Gastrocnemius medialis (tissue), 4 donors: ENCODE measurements around the gene PTPRE. TPM values are rescaled to one million over a fixed set of nuclear protein-coding genes. Genes with fewer than 3 reads are reported as not detected.

ENCODE experiments used
- ATAC-seq, 2 donors: fragments of 150-250 bp; one replicate each; pipeline ENCODE4 v1.9.1; 2016
- DNase-seq, 2 donors: peaks; one replicate each; pipeline ENCODE4 v3.0.0-alpha.2; 2019
- H3K27ac ChIP-seq, 4 donors: fragments of 200-600 bp; sonication (generic); 1 replicate in 1 of 4; 2 replicates in 3 of 4; pipeline ENCODE4 v1.5.1; 2016 to 2018; ENCODE audit warnings: mild to moderate bottlenecking in 2 of 4, moderate library complexity in 1 of 4
- H3K27me3 ChIP-seq, 3 donors: fragments of 200-600 bp; sonication (generic) in 2 of 3; 1 replicate in 1 of 3; 2 replicates in 2 of 3; pipeline versions ENCODE4 v1.5.1 to v1.6.0; 2016 to 2019; ENCODE audit warnings: mild to moderate bottlenecking in 1 of 3, moderate library complexity in 1 of 3
- H3K36me3 ChIP-seq, 2 donors: fragments of 200-600 bp; sonication (generic) in 1 of 2; one replicate each; pipeline ENCODE4 v1.5.1; 2017 to 2018
- H3K4me1 ChIP-seq, 2 donors: fragments of 200-600 bp; sonication (generic) in 1 of 2; one replicate each; pipeline ENCODE4 v1.5.1; 2016 to 2017; ENCODE audit warnings: mild to moderate bottlenecking in 2 of 2
- H3K4me3 ChIP-seq, 4 donors: fragments of 200-600 bp; sonication (generic) in 3 of 4; 1 replicate in 1 of 4; 2 replicates in 3 of 4; pipeline ENCODE4 v1.5.1; 2016 to 2019; ENCODE audit warnings: mild to moderate bottlenecking in 2 of 4
- H3K9me3 ChIP-seq, 3 donors: fragments of 200-600 bp; sonication (generic) in 2 of 3; 1 replicate in 1 of 3; 2 replicates in 2 of 3; pipeline ENCODE4 v1.5.1; 2016 to 2019
- POLR2A ChIP-seq, 2 donors: fragments of 450-650 bp; IDR thresholded peaks; one replicate each; pipeline ENCODE4 v1.6.1; 2017; ENCODE audit warnings: antibody characterized with exemption in 2 of 2, mild to moderate bottlenecking in 2 of 2, moderate library complexity in 2 of 2
- in situ Hi-C, 4 donors: fragments of 200-750 bp; cut with MboI; loops; one replicate each; pipeline versions ENCODE4 v1.15.0 to v1.8.0; 2017; ENCODE audit warnings: low sequenced_read_pairs in 4 of 4
- intact Hi-C: fragments of 100-400 bp; cut with DNase I; formaldehyde crosslinking; loops from one replicate; pipeline ENCODE4 v1.15.1; 2023; ENCODE audit warnings: low total_unique reads
- total RNA-seq, 4 donors: library from RNA; depleted of rRNA; stranded (reverse); fragments of >200 nt; gene quantifications; one replicate each; pipeline versions ENCODE4 v1.1.0 to v1.2.3, GENCODE V29; 2016
- TF ChIP-seq, protein P1 (sequence below), 5 experiments: fragments of 450-650 bp in 3 of 5; fragments of 200-600 bp in 2 of 5; sonication (generic) in 2 of 5; IDR thresholded peaks in 4 of 5; conservative IDR thresholded peaks in 1 of 5; 1 replicate in 4 of 5; 2 replicates in 1 of 5; pipeline ENCODE4 v1.5.1; 2016 to 2019; ENCODE audit warnings: antibody characterized with exemption in 5 of 5, mild to moderate bottlenecking in 3 of 5, moderate library complexity in 3 of 5

PTPRE gene
- total RNA-seq, 4 donors from 2014 or later = 0.97 to 2.2 (median 1.6) TPM

DNA sequence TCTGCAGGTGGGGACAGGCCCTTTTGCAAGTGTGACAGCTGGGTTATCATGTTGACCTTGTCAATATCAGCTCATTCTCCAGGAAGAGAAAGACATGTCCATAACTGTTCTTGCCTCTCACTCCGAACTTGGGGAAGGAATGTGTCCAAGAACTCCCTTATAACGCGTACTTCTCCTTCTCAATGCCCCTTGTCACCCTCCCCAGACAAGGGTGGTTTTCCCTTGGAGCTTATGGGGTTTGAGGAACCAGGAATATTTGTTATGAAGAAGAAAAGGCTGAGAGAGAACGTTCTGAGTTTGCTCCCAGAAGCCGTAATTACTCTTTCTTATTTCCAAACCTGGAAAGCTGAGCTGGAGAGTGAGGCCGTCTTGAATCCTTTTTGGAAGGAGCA is 141.9 kb downstream of the PTPRE start:
- Histone ChIP-seq H3K9me3 (no peaks in the 10 kb centered on the region), H3K27ac (peak overlapping the region in 3 of 4 donors; percentile 29 to 57 (median 48)), H3K4me3 (peak overlapping the region in 1 of 4 donors; percentile 21), H3K4me1 (no peaks in the 10 kb centered on the region), H3K36me3 (no peaks in the 10 kb centered on the region), H3K27me3 (no peaks in the 10 kb centered on the region)
- TF ChIP-seq POLR2A (IDR thresholded peaks at IDR 0.05) = no peak
- TF ChIP-seq, protein P1, sequence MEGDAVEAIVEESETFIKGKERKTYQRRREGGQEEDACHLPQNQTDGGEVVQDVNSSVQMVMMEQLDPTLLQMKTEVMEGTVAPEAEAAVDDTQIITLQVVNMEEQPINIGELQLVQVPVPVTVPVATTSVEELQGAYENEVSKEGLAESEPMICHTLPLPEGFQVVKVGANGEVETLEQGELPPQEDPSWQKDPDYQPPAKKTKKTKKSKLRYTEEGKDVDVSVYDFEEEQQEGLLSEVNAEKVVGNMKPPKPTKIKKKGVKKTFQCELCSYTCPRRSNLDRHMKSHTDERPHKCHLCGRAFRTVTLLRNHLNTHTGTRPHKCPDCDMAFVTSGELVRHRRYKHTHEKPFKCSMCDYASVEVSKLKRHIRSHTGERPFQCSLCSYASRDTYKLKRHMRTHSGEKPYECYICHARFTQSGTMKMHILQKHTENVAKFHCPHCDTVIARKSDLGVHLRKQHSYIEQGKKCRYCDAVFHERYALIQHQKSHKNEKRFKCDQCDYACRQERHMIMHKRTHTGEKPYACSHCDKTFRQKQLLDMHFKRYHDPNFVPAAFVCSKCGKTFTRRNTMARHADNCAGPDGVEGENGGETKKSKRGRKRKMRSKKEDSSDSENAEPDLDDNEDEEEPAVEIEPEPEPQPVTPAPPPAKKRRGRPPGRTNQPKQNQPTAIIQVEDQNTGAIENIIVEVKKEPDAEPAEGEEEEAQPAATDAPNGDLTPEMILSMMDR (IDR thresholded peaks at IDR 0.05 in 4 of 5, conservative IDR thresholded peaks at IDR 0.05 in 1 of 5) = no peak
- DNase-seq (no peak), ATAC-seq (no peak)
- in situ Hi-C loops (no loop called here), intact Hi-C loops (no loop called here)

DNA sequence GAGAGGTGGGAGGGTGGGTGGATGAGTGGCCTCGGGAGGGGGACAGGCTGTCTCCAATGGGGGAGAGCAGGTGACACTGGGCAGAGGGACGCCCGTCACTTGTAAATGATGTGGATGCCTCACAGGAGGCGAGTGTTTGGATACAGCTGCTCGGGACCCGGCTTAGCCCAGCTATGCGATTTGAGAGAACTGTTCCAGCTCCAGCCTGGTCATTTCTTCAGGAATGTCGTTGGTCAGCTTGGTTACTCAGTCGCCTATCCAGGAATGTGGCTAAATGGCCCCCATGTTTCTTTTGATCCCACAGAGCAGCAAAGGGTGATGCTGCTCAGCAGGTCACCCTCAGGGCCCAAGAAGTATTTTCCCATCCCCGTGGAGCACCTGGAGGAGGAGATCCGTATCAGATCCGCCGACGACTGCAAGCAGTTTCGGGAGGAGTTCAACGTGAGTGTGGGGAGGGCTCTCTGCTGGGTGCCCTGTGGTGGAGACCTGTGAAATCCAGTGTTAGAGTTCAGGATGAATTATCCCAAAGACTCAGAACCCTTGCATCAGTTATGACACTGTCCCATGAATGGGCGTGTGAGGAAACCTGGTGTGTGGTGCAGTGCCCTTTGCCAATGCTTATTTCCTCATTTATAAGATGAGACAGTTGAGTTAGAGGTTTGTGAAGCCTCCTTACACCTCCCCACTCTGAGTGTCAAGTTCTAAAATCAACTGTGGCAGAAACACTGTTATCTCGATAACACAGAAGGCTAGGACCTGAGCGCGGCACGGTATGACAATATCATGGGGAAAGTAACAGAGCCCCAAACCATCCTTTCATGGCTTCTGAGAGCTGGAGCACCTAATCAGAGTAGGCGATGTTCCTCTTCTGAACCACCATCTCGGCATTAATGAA is 142.6 kb downstream of the PTPRE start:
- peak overlapping the region in 2 of 4 donors; percentile 48 to 57 for H3K27ac ChIP-seq
- intact Hi-C loops = no loop called here
- H3K4me1 ChIP-seq = no peaks in the 10 kb centered on the region
- no peaks in the 10 kb centered on the region for H3K9me3 ChIP-seq
- DNase-seq (no peak), ATAC-seq (no peak)
- H3K4me3 ChIP-seq = no peak overlapping the region
- no peak for TF ChIP-seq POLR2A (IDR thresholded peaks at IDR 0.05)
- TF ChIP-seq, protein P1 (IDR thresholded peaks at IDR 0.05 in 4 of 5, conservative IDR thresholded peaks at IDR 0.05 in 1 of 5) = no peak
- H3K27me3 ChIP-seq = no peaks in the 10 kb centered on the region
- in situ Hi-C loops = no loop called here
- H3K36me3 ChIP-seq = no peaks in the 10 kb centered on the region

DNA sequence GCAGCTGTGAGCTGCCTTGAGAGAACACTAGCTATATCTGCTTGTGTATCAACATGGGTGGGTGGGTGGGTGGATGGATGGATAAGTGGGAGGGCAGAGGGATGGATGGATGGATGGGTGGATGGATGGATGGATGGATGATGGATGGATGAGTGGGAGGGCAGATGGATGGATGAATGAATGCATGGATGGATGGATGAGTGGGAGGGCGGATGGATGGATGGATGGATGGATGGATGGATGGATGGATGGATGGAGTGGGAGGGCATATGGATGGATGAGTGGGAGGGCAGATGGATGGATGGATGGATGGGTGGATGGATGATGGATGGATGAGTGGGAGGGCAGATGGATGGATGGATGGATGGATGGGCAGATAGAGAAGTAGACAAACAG is 143.2 kb downstream of the PTPRE start:
- intact Hi-C loops (no loop called here), in situ Hi-C loops (no loop called here)
- Histone ChIP-seq H3K27ac (no peak overlapping the region), H3K9me3 (no peaks in the 10 kb centered on the region), H3K4me1 (no peaks in the 10 kb centered on the region), H3K36me3 (no peaks in the 10 kb centered on the region), H3K4me3 (no peak overlapping the region), H3K27me3 (no peaks in the 10 kb centered on the region)
- DNase-seq (no peak), ATAC-seq (no peak)
- TF ChIP-seq, protein P1 (IDR thresholded peaks at IDR 0.05 in 4 of 5, conservative IDR thresholded peaks at IDR 0.05 in 1 of 5) = no peak
- TF ChIP-seq POLR2A (IDR thresholded peaks at IDR 0.05) = no peak

DNA sequence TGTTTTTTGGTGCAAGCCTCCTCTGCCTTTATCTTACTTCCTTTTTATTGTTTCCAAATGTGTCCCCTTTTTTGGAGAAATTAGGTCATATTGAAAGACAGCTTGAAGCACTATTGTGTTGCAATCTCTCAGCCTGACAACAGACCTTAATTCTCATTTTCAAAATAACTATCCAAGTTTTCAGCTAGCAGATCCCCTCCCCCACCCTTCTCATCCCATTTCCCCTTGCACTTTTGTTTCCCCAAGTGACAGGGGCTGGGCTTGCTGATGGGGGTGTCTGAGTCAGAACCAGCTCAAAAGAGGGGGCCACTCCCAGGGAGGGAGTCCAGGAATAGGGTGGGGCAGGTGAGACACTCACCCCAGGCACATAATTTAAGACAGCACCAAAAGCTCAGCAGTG is 144.0 kb downstream of the PTPRE start:
- intact Hi-C loops = no loop called here
- no peaks in the 10 kb centered on the region for H3K4me1 ChIP-seq
- peak overlapping the region in 2 of 4 donors; percentile 31 to 40 for H3K27ac ChIP-seq
- no peaks in the 10 kb centered on the region for H3K36me3 ChIP-seq
- H3K9me3 ChIP-seq = no peaks in the 10 kb centered on the region
- DNase-seq (peak in 1 of 2 donors; percentile 39), ATAC-seq (peak; percentile 47 to 65)
- no peak overlapping the region for H3K4me3 ChIP-seq
- no peaks in the 10 kb centered on the region for H3K27me3 ChIP-seq
- TF ChIP-seq POLR2A (IDR thresholded peaks at IDR 0.05) = no peak
- TF ChIP-seq, protein P1 (IDR thresholded peaks at IDR 0.05 in 4 of 5, conservative IDR thresholded peaks at IDR 0.05 in 1 of 5) = no peak
- in situ Hi-C loops = no loop called here
